ENCODE measurements around the gene WWOX.
A peak's percentile ranks its signal among the peaks of the same experiment; 100 is the strongest.
"Not testable (repeated sequence)": the region's sequence is repeated elsewhere in the genome, so short reads cannot be mapped to it uniquely, and the experiment has no call there.

The WWOX gene

GRCh38 chr16:78099271-78100111 lies at the start of gene WWOX:
Gene WWOX, plus strand, starts transcription at chr16:78099654.
- H3K36me3 ChIP-seq: no peaks in the 10 kb centered on the region
- H3K27ac ChIP-seq: peak within 1 kb of the TSS; percentile 16
- no peaks in the 10 kb centered on the region for H3K9me3 ChIP-seq
- H3K4me3 ChIP-seq (ENCODE audit: low read depth in 1 of 2, low read length in 1 of 2): peak within 1 kb of the TSS; percentile 67 to 71
- TF ChIP-seq CTCF (IDR thresholded peaks at IDR 0.05): no peak
- no peaks in the 10 kb centered on the region for H3K27me3 ChIP-seq
- H3K4me1 ChIP-seq (ENCODE audit: control insufficient read depth in 1 of 2, insufficient read depth in 1 of 2, low read depth in 1 of 2, low read length in 1 of 2): peaks cover 8 to 10% of the 10 kb centered on the region in 2 experiments

- Histone ChIP-seq H3K36me3 (no peaks in the 10 kb centered on the region), H3K4me3 (ENCODE audit: low read depth in 1 of 2, low read length in 1 of 2) (no peak overlapping the region), H3K27ac (no peak overlapping the region), H3K9me3 (no peaks in the 10 kb centered on the region), H3K27me3 (peaks cover 18% of the 10 kb centered on the region), H3K4me1 (ENCODE audit: control insufficient read depth in 1 of 2, insufficient read depth in 1 of 2, low read depth in 1 of 2, low read length in 1 of 2) (no peaks in the 10 kb centered on the region)
- TF ChIP-seq CTCF (IDR thresholded peaks at IDR 0.05): no peak
Observed at GRCh38 chr16:78050734-78051400, 48.6 kb upstream of the WWOX start.

GRCh38 chr16:78057803-78058564 lies 41.5 kb upstream of the WWOX start:
- Histone ChIP-seq H3K9me3 (no peaks in the 10 kb centered on the region), H3K4me3 (ENCODE audit: low read depth in 1 of 2, low read length in 1 of 2) (no peak overlapping the region), H3K27me3 (no peaks in the 10 kb centered on the region), H3K36me3 (no peaks in the 10 kb centered on the region), H3K27ac (no peak overlapping the region), H3K4me1 (ENCODE audit: control insufficient read depth in 1 of 2, insufficient read depth in 1 of 2, low read depth in 1 of 2, low read length in 1 of 2) (no peaks in the 10 kb centered on the region)
- TF ChIP-seq CTCF (IDR thresholded peaks at IDR 0.05): no peak

- H3K4me3 ChIP-seq (ENCODE audit: low read depth in 1 of 2, low read length in 1 of 2); H3K9me3 ChIP-seq; H3K4me1 ChIP-seq (ENCODE audit: control insufficient read depth in 1 of 2, insufficient read depth in 1 of 2, low read depth in 1 of 2, low read length in 1 of 2); H3K36me3 ChIP-seq; H3K27ac ChIP-seq; H3K27me3 ChIP-seq: not testable (repeated sequence)
Observed at GRCh38 chr16:78059806-78060205, 39.6 kb upstream of the WWOX start.

- Histone ChIP-seq H3K4me3 (ENCODE audit: low read depth in 1 of 2, low read length in 1 of 2) (no peak overlapping the region), H3K36me3 (no peaks in the 10 kb centered on the region), H3K9me3 (no peaks in the 10 kb centered on the region), H3K27me3 (no peaks in the 10 kb centered on the region), H3K4me1 (ENCODE audit: control insufficient read depth in 1 of 2, insufficient read depth in 1 of 2, low read depth in 1 of 2, low read length in 1 of 2) (no peaks in the 10 kb centered on the region), H3K27ac (no peak overlapping the region)
- no peak for TF ChIP-seq CTCF (IDR thresholded peaks at IDR 0.05)
Observed at GRCh38 chr16:78060295-78060694, 39.2 kb upstream of the WWOX start.
